Mesendoderm (in vitro differentiated cells): ENCODE measurements around the gene NCR2.
A peak's percentile ranks its signal among the peaks of the same experiment; 100 is the strongest.

ENCODE experiments used
- DNase-seq: peaks from one replicate; pipeline ENCODE4 v3.0.0; 2013
- H2AK5ac ChIP-seq: 2 replicates; pipeline ENCODE4 v1.6.1; 2013; ENCODE audit warnings: low read length, inconsistent platforms
- H2BK120ac ChIP-seq: 2 replicates; pipeline ENCODE4 v1.6.1; 2013; ENCODE audit warnings: low read depth, mild to moderate bottlenecking, low read length, moderate library complexity, mixed read lengths
- H2BK15ac ChIP-seq: replicated peaks from 2 replicates; pipeline ENCODE4 v1.6.1; 2013; ENCODE audit warnings: low read depth, mild to moderate bottlenecking, moderate library complexity
- H2BK5ac ChIP-seq: 2 replicates; pipeline ENCODE4 v1.6.1; 2013; ENCODE audit warnings: low read length, inconsistent platforms
- H3K18ac ChIP-seq: 2 replicates; pipeline ENCODE4 v1.6.1; 2013; ENCODE audit warnings: mild to moderate bottlenecking, low read length, mixed read lengths
- H3K23ac ChIP-seq: one replicate; pipeline ENCODE4 v1.6.1; 2013; ENCODE audit warnings: low read length
- H3K27ac ChIP-seq: 2 replicates; pipeline ENCODE4 v1.5.1; 2013; ENCODE audit warnings: low read depth, mild to moderate bottlenecking, inconsistent platforms, low read length, moderate library complexity
- H3K27me3 ChIP-seq: 2 replicates; pipeline ENCODE4 v1.6.1; 2013; ENCODE audit warnings: low read length, control low read depth, mild to moderate bottlenecking, inconsistent platforms; ENCODE audit not compliant: insufficient read depth, poor library complexity
- H3K36me3 ChIP-seq: 2 replicates; pipeline ENCODE4 v1.6.1; 2013; ENCODE audit warnings: low read length, inconsistent platforms; ENCODE audit not compliant: control insufficient read depth, insufficient read depth
- H3K4ac ChIP-seq: one replicate; pipeline ENCODE4 v1.6.1; 2013; ENCODE audit warnings: low read depth, mild to moderate bottlenecking, low read length, moderate library complexity
- H3K4me1 ChIP-seq: 2 replicates; pipeline ENCODE4 v1.6.1; 2013; ENCODE audit warnings: low read depth, low read length, inconsistent platforms; ENCODE audit not compliant: control insufficient read depth
- H3K4me2 ChIP-seq: 2 replicates; pipeline ENCODE4 v1.6.1; 2013; ENCODE audit warnings: low read length
- H3K4me3 ChIP-seq: 2 replicates; pipeline ENCODE4 v1.5.1; 2013; ENCODE audit warnings: mild to moderate bottlenecking, low read length
- H3K56ac ChIP-seq: one replicate; pipeline ENCODE4 v1.6.1; 2013; ENCODE audit warnings: low read length
- H3K79me1 ChIP-seq: 2 replicates; pipeline ENCODE4 v1.6.1; 2013; ENCODE audit warnings: low read length, inconsistent platforms
- H3K79me2 ChIP-seq: 2 replicates; pipeline ENCODE4 v1.6.1; 2013; ENCODE audit warnings: mild to moderate bottlenecking, low read length; ENCODE audit not compliant: control insufficient read depth, insufficient read depth
- H3K9ac ChIP-seq: 2 replicates; pipeline ENCODE4 v1.6.1; 2013; ENCODE audit warnings: low read length, inconsistent platforms
- H4K5ac ChIP-seq: one replicate; pipeline ENCODE4 v1.6.1; 2013; ENCODE audit warnings: low read length
- H4K8ac ChIP-seq: one replicate; pipeline ENCODE4 v1.6.1; 2013; ENCODE audit warnings: low read depth, mild to moderate bottlenecking, control low read depth, low read length, moderate library complexity
- WGBS: extraction: QIAGEN DNeasy Blood & Tissue Kit; methylation state at CpG from one replicate; pipeline ENCODE4 v1.1.7; 2013; ENCODE audit warnings: low lambda C conversion rate, missing lambda C conversion rate; ENCODE audit not compliant: insufficient coverage; ENCODE audit errors: extremely low coverage; 5-methylcytosine and 5-hydroxymethylcytosine counted together

NCR2 gene

GRCh38 chr6:41367061-41367460 is 31.7 kb downstream of the NCR2 start:
- no peak overlapping the region for H3K23ac ChIP-seq
- H3K79me2 ChIP-seq, result no peaks in the 10 kb centered on the region
- H3K4me3 ChIP-seq, result no peak overlapping the region
- no peak overlapping the region for H3K56ac ChIP-seq
- H4K5ac ChIP-seq, result no peak overlapping the region
- DNase-seq, result no peak
- no peak overlapping the region for H3K18ac ChIP-seq
- WGBS, result no CpG with 5 or more reads among the region's 3 CpGs
- no peak overlapping the region for H3K9ac ChIP-seq
- H3K4ac ChIP-seq, result no peak overlapping the region
- H4K8ac ChIP-seq, result no peak overlapping the region
- no peaks in the 10 kb centered on the region for H3K79me1 ChIP-seq
- no peak overlapping the region for H3K4me2 ChIP-seq
- no peaks in the 10 kb centered on the region for H3K27me3 ChIP-seq
- H2AK5ac ChIP-seq, result no peak overlapping the region
- H3K4me1 ChIP-seq, result no peaks in the 10 kb centered on the region
- no peak overlapping the region for H2BK15ac ChIP-seq
- no peak overlapping the region for H3K27ac ChIP-seq
- H2BK120ac ChIP-seq, result no peak overlapping the region
- H3K36me3 ChIP-seq, result no peaks in the 10 kb centered on the region
- no peak overlapping the region for H2BK5ac ChIP-seq

GRCh38 chr6:41367700-41368099 is 32.3 kb downstream of the NCR2 start:
- Histone ChIP-seq H3K9ac (no peak overlapping the region), H3K27ac (no peak overlapping the region), H3K4me1 (peaks cover 3% of the 10 kb centered on the region), H3K23ac (no peak overlapping the region), H3K4ac (no peak overlapping the region), H2AK5ac (no peak overlapping the region), H3K18ac (no peak overlapping the region), H4K5ac (no peak overlapping the region), H3K36me3 (no peaks in the 10 kb centered on the region), H3K4me3 (no peak overlapping the region), H3K27me3 (peaks cover 2% of the 10 kb centered on the region), H4K8ac (no peak overlapping the region), H3K4me2 (no peak overlapping the region), H2BK5ac (no peak overlapping the region), H2BK15ac (no peak overlapping the region), H3K56ac (no peak overlapping the region), H3K79me1 (no peaks in the 10 kb centered on the region), H3K79me2 (no peaks in the 10 kb centered on the region), H2BK120ac (no peak overlapping the region)
- WGBS, result no CpG with 5 or more reads among the region's 2 CpGs
- DNase-seq, result peak; percentile 92

DNA sequence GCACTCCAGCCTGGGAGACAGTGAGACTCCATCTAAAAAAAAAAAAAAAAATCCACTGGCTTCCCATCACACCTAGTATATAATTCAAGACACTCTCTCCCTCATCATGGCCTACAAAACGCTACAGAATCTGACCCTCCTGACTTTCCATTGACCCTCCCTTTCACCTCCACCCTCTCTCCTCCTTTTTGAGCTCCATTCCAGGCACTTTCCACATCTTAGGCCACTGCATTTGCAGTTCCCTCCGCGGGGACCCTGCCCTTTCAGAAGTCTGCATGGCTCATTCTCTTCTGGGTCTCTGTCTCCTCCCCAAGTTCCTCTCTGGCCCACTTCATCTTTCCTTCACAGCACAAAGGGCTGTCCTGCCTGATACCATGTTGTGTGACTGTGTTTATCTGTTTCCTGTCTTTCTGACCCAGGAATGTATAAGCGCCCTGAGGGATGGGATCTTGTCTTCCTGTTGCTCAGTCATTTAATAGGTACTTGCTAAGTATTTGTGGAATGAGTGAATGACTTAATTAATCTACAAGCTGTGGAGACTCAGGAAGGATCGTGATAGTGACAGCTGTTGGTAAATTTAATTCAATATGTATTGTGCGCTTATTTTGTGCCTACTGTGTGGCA is 35.2 kb downstream of the NCR2 start:
- Histone ChIP-seq H3K4me3 (no peak overlapping the region), H3K79me1 (no peaks in the 10 kb centered on the region), H3K18ac (no peak overlapping the region), H3K4me1 (peaks cover 12% of the 10 kb centered on the region), H3K79me2 (no peaks in the 10 kb centered on the region), H3K27me3 (peaks cover 20% of the 10 kb centered on the region), H2BK5ac (no peak overlapping the region), H3K4ac (no peak overlapping the region), H2BK120ac (no peak overlapping the region), H2BK15ac (no peak overlapping the region), H3K9ac (no peak overlapping the region), H4K8ac (no peak overlapping the region), H3K27ac (no peak overlapping the region), H4K5ac (no peak overlapping the region), H3K23ac (no peak overlapping the region), H2AK5ac (no peak overlapping the region), H3K56ac (peak overlapping the region; percentile 2), H3K4me2 (no peak overlapping the region), H3K36me3 (no peaks in the 10 kb centered on the region)
- WGBS, result no CpG with 5 or more reads among the region's 6 CpGs
- DNase-seq, result peak; percentile 80

DNA sequence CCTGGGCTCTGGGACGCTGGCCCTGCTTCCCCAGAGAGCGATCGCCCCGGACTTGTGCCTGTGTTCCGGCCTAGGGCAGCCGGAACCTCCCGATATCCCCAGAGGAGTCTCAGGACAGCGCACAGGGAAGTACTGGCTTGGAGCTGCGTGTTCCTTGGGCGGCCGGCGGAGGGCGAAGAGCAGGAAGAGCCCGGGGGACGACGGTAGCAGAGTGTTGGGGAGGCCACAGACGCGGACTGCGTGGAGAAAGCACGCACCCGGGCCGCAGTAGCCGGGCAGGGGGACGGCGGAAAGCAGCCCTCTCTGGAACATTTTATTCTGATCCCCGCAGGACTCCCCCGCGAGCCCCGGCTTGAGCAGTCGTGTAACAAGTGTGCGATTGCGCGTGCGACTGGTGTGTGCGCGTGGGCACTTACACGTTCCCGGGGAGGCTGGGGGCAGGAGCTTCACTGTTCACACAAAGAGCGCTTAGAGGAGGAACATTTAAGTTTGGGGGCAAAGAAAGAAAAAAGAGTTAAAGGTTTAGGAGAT is 36.1 kb downstream of the NCR2 start:
- Histone ChIP-seq H3K79me1 (no peaks in the 10 kb centered on the region), H4K8ac (no peak overlapping the region), H3K18ac (no peak overlapping the region), H3K23ac (no peak overlapping the region), H3K36me3 (no peaks in the 10 kb centered on the region), H3K4me1 (peaks cover 13% of the 10 kb centered on the region), H3K9ac (peak overlapping the region; percentile 46), H2BK120ac (no peak overlapping the region), H3K79me2 (no peaks in the 10 kb centered on the region), H3K4me3 (no peak overlapping the region), H2AK5ac (no peak overlapping the region), H4K5ac (no peak overlapping the region), H3K27ac (no peak overlapping the region), H3K27me3 (peaks cover 26% of the 10 kb centered on the region), H2BK5ac (no peak overlapping the region), H3K56ac (peak overlapping the region; percentile 68), H3K4ac (no peak overlapping the region), H3K4me2 (peak overlapping the region; percentile 73), H2BK15ac (no peak overlapping the region)
- DNase-seq, result peak; percentile 89
- WGBS, result no CpG with 5 or more reads among the region's 39 CpGs

DNA sequence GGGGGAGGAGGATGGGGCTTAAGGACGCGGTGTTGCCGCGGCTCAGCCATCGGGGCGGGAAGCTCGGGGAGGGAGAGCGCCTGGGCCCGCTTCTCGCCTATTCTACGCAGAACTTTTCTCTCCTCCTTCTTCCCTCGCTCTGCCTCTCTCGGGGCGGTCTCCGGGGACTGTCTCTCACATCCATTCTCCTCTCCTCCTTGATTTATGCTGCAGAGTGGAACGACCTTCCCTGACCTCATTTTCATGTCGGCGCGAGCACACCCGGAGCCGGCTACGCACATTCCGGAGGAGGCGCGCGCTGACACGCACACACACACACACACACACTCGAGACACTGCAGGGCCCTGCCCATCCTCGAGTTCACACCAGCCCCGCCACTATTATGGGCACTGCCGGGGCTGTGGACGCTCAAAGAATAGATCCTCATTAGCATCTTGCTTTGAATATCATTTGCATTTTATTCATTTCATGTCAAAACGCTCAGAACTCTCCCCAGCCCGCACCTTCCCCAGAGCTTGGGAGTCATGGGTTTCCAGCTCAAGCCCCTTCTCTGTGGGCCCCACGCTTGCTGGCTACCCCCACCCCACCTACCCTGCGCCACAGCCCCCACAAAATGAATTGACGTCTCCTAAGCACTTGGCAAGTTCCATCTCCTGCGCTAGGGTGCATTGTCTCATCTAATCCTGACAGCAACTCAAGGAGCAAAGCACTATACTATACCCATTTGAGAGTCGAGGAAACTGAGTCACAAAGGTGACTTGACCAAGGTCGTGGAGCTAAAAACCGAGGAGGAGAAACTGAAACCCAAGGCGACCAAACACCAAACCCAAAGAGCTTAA is 36.8 kb downstream of the NCR2 start:
- WGBS, result no CpG with 5 or more reads among the region's 42 CpGs
- DNase-seq, result peak; percentile 66

More for the DNA sequence above, 36.8 kb downstream of the NCR2 start:
- H2BK5ac ChIP-seq, result no peak overlapping the region
- peak overlapping the region; percentile 46 for H3K9ac ChIP-seq
- H3K4me1 ChIP-seq, result peaks cover 13% of the 10 kb centered on the region
- no peak overlapping the region for H3K27ac ChIP-seq
- H3K79me1 ChIP-seq, result no peaks in the 10 kb centered on the region
- no peak overlapping the region for H3K4me3 ChIP-seq
- H3K23ac ChIP-seq, result no peak overlapping the region
- peak overlapping the region; percentile 73 for H3K4me2 ChIP-seq
- no peak overlapping the region for H2BK120ac ChIP-seq
- H2BK15ac ChIP-seq, result no peak overlapping the region
- no peak overlapping the region for H3K4ac ChIP-seq
- H4K8ac ChIP-seq, result no peak overlapping the region
- no peak overlapping the region for H4K5ac ChIP-seq
- H3K36me3 ChIP-seq, result no peaks in the 10 kb centered on the region
- H3K27me3 ChIP-seq, result peaks cover 31% of the 10 kb centered on the region
- no peak overlapping the region for H3K18ac ChIP-seq
- H3K56ac ChIP-seq, result peak overlapping the region; percentile 68
- H2AK5ac ChIP-seq, result no peak overlapping the region
- no peaks in the 10 kb centered on the region for H3K79me2 ChIP-seq
